SU-DHL-6 (cell line): ENCODE data around the gene PCDHGC5.

Source experiments
- CTCF ChIP-seq: fragments of 200-600 bp; sonication (generic); IDR thresholded peaks from one replicate; pipeline ENCODE4 v1.5.1; 2017; ENCODE audit warnings: antibody characterized with exemption, mild to moderate bottlenecking, low read length, moderate library complexity; ENCODE audit not compliant: insufficient read depth, poor library complexity, severe bottlenecking
- EZH2phosphoT487 ChIP-seq: fragments of 200-600 bp; sonication (generic), shearing (Covaris generic); conservative IDR thresholded peaks from 2 replicates; pipeline ENCODE4 v1.6.1; 2018; ENCODE audit warnings: mild to moderate bottlenecking, antibody characterized with exemption, low read length, moderate library complexity, mixed read lengths

GRCh38 chr5:141529873-141530272 is 41.0 kb downstream of the PCDHGC5 start:
- no peak for TF ChIP-seq CTCF
- TF ChIP-seq EZH2phosphoT487: no peak
